GM18907 (cell line): Measurements from ENCODE around the gene S100A2.
"Not testable (repeated sequence)": the region's sequence is repeated elsewhere in the genome, so short reads cannot be mapped to it uniquely, and the experiment has no call there.

Source experiments
- ATAC-seq: cut with Tn5 transposase; IDR thresholded peaks from one replicate; pipeline ENCODE4 v1.9.1; 2021; ENCODE audit warnings: mild to moderate bottlenecking, moderate library complexity; ENCODE audit not compliant: unreplicated experiment

The S100A2 gene

GRCh38 chr1:153592748-153593147, 27.1 kb upstream of the S100A2 start:
- ATAC-seq: no peak

DNA sequence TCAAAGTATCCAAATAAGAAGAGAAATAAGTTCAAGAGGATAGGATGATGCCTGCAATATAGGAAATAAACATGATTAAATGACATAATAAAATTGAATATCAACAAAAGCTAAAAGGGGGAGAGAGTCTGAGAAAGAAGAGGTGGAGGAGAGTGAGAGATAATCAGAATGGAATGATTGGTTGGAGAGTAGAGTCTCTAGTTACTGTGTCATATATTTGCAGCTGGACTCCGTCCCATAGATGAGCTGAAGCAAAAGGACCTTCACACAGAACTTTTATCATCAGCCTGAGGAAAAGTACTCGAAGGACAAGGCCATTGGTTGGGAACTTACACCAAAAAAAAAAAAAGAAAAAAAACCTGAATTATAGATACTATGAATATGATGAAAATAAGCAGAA, 22.8 kb upstream of the S100A2 start:
- no peak for ATAC-seq

- ATAC-seq: not testable (repeated sequence)
Observed at GRCh38 chr1:153588033-153588432, 22.4 kb upstream of the S100A2 start.

- ATAC-seq: no peak
Observed at GRCh38 chr1:153587314-153587713, 21.7 kb upstream of the S100A2 start.

DNA sequence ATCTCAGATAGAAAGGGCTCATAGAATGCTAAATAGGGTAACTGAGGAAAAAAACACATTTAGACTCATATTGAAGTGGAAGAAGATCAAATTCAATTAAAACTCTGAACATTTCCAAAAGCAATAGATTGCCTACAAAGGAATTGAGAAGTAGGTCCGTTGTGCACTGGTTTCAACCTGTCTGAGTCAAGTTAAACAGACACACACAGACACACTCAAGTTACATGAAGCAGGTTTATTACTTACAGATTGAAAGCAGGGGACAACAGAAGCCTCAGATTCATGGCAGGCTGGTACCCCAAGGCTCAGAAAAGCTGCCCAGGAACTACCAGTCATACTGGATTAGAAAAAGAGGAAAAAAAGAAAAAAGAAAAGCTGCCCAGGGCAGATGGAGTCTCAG, 20.7 kb upstream of the S100A2 start:
- no peak for ATAC-seq

- no peak for ATAC-seq
Observed at GRCh38 chr1:153585006-153585405, 19.4 kb upstream of the S100A2 start.

- no peak for ATAC-seq
Observed at GRCh38 chr1:153583976-153584375, 18.3 kb upstream of the S100A2 start.

- ATAC-seq: not testable (repeated sequence)
Observed at GRCh38 chr1:153583514-153583913, 17.9 kb upstream of the S100A2 start.

DNA sequence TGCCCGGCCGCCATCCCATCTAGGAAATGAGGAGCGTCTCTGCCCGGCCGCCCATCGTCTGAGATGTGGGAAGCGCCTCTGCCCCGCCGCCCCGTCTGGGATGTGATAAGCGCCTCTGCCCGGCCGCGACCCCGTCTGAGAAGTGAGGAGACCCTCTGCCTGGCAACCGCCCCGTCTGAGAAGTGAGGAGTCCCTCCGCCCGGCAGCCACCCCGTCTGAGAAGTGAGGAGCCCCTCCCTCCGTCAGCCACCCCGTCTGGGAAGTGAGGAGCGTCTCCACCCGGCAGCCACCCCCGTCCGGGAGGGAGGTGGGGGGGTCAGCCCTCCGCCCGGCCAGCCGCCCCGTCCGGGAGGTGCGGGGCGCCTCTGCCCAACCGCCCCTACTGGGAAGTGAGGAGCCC, 17.2 kb upstream of the S100A2 start:
- not testable (repeated sequence) for ATAC-seq

DNA sequence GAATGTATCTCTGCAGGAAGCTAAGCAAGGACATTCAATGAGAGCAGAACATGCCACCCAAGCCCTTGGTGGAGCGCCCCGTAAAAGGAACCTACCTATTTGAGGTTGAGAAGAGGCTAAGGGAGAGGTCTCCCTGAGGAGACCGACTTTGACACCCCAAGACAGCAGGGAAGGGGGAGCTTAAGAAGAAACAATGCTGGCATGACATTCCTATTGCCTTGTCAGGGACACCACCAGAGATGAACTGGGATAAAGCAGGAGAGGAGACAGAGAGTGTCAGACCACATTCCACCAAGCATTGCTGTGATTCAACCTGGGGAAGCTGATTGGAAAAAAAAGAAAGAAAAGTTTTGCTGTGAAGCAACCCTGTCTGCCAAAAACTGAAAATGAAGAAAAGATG, 13.3 kb upstream of the S100A2 start:
- ATAC-seq: no peak

DNA sequence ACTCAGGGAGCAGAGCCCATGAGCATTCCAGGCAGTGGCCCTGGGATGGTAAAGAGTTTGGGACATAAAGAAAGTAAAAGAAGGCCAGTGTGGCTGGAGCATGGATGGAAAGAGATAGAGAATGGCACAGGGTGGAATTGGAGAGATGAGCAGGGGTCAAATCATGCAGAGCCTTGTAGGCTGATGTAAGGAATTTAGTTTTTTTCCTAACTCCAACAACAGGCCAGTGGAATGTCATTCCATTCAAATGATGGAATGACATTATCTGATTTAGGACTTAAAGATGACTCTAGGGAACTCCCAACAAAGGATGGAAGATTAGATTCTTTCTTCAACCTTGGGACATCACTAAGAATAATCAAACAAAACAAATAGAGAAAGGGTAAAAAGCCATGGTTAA, 12.8 kb upstream of the S100A2 start:
- no peak for ATAC-seq

GRCh38 chr1:153577624-153578051, 12.0 kb upstream of the S100A2 start:
- no peak for ATAC-seq

DNA sequence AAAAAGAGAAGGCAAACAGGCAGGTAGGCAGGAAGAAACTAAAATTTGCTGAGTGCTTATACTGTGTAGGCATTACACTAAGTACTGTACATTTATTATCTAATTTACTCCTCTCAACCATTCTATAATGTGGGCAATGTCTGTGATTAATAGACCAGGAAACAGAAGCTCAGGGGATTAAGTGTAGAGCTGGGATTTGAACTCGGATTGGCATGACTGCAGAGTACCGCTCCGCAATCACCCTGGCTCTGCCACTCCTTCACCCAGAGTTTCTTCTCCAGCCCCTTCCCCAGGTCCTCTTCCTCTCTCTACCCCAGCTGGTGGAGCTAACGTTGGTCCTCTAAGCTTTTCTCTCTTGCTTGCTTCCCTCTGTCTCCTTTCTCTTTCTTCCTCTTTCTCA, 11.5 kb upstream of the S100A2 start:
- no peak for ATAC-seq

DNA sequence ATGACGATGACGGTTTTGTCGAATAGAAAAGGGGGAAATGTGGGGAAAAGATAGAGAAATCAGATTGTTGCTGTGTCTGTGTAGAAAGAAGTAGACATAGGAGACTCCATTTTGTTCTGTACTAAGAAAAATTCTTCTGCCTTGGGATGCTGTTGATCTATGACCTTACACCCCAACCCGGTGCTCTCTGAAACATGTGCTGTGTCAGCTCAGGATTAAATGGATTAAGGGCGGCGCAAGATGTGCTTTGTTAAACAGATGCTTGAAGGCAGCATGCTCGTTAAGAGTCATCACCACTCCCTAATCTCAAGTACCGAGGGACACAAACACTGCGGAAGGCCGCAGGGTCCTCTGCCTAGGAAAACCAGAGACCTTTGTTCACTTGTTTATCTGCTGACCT, 9.9 kb upstream of the S100A2 start:
- not testable (repeated sequence) for ATAC-seq

GRCh38 chr1:153575081-153575491, 9.4 kb upstream of the S100A2 start:
- ATAC-seq: not testable (repeated sequence)

- ATAC-seq: no peak
Observed at GRCh38 chr1:153573351-153573750, 7.7 kb upstream of the S100A2 start.

DNA sequence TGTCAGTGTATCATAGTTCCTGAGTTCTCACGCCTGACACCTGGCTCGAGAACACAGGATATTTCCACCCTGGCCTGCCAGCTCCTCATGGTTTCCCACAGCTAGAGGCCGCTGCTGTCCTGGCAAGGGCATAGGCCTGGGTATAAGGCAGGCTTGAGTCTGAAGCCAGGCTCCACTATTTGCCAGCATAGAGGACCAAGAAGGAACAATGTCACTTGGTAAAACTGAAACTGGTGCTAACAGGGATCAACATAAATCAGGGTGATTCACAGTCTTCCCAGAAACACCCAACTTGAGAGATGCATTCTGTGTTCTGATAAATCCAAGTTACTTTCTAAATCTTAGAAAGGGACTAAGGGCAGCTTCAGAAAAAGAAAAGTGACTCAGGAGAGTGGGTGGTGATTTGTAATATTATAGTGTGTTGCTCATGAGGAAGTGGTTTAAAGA, 6.9 kb upstream of the S100A2 start:
- ATAC-seq: peak; percentile 69

DNA sequence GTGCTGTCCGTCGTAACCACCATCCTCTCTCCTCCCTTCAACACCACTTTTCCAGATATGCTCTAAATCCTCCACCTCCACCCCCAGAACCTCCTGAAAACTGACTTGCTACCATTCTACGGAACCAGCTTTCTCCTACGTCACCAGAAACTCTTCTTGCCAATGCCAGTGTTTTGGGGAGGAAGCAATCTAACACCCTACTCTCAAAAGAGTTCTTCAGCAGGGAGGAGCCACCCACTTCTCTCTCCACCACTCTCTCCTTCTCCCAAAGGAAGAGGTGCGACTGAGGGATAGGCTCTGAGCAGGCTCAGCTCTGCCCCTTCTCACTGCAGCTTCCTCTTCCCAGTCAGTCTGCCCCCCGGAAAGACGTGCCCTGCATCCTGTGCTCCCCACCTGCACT, 6.1 kb upstream of the S100A2 start:
- ATAC-seq: no peak

- no peak for ATAC-seq
Observed at GRCh38 chr1:153570874-153571273, 5.2 kb upstream of the S100A2 start.

DNA sequence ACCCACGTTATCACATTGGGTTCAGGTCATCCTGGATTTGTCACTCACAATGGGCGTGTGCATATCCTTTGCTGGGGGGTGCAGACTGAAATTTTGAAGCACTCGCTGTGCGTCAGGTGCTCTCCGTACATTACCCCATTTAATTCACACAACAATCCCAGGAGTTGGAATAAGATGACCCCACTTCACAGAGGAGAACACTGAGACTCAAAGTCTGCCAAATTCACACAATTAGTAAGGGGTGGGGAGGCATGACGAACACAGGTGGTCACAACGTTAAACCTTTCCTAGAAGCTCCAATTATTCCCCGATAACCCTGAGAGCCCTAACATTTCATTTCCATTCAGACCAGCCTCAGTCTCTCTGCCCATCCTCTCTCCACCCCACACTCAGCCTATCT, 3.8 kb upstream of the S100A2 start:
- no peak for ATAC-seq

DNA sequence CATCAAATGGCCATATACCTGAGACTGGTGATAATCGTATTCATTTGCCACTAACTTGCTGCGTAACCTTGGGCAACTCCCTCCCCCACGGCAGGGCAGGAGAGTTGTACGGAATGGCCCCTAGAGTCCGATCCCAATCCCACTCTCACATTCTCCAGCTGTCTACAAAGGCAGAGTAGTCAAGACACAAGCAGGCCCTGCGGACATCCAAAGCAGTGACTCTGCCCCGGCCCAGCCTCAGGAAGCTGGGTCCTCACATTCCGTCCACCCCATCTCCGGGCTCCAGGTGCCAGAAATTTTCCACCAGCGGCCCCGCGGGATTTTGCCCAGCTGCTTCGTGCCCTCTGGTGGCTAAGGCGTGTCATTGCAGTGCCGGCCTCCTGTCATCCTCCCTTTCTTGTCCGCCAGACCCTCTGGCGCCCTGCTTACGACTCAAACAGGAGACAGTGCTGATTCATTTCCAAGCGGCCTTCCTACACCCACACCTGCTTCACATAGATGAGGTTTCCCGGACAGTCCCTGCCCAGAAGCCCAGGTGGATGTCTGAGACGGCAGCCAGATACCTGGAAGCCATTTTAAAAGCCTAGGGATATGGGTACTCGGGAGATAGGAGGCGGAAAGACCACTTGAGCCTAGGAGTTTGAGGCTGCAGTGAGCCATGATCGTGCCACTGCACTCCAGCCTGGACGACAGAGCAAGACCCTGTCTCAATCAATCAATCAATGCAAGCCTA, 2.9 kb upstream of the S100A2 start:
- ATAC-seq: no peak

GRCh38 chr1:153567621-153568366, 2.1 kb upstream of the S100A2 start:
- no peak for ATAC-seq
